Uterus (tissue), 2 donors: ENCODE results near the gene PDHB.

ENCODE experiments used
- POLR2A ChIP-seq, 2 donors: fragments of 450-650 bp; IDR thresholded peaks; one replicate each; pipeline ENCODE4 v1.6.1; 2016; ENCODE audit warnings: antibody characterized with exemption in 2 of 2, mild to moderate bottlenecking in 1 of 2, moderate library complexity in 1 of 2
- TF ChIP-seq, protein P1 (sequence below), 4 experiments: fragments of 200-600 bp in 2 of 4; fragments of 450-650 bp in 2 of 4; sonication (generic) in 2 of 4; IDR thresholded peaks; one replicate each; pipeline ENCODE4 v1.5.1; 2016 to 2019; ENCODE audit warnings: antibody characterized with exemption in 4 of 4, mild to moderate bottlenecking in 2 of 4, moderate library complexity in 1 of 4

DNA sequence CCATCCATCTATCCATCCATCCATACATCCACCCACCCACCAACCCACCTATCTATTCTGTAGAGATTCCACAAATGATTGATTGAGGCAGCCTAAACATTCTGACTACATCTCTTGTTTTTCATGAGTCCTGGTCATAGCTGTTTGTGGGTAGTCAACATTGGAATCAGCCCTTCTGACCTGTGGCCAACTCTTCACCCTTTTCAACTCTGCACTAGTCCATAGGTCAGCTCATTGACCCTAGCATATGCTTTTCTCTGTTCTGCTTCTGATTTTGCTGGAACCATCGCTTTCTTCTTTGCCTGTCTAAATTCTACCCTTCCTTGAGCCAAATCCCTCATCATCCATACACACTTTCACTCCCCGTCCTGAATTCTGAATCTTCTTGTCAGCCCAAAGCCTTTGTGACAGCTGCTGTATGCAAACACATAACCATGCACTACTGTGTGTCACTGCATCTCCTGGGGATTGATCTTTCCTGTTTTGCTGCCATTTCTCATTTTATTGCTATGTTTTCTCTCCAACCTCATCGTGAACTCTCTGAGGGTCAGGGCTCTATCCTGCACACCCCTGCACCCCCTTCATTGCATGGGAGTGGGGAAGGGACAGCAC lies 41.4 kb upstream of the PDHB start:
- TF ChIP-seq, protein P1, sequence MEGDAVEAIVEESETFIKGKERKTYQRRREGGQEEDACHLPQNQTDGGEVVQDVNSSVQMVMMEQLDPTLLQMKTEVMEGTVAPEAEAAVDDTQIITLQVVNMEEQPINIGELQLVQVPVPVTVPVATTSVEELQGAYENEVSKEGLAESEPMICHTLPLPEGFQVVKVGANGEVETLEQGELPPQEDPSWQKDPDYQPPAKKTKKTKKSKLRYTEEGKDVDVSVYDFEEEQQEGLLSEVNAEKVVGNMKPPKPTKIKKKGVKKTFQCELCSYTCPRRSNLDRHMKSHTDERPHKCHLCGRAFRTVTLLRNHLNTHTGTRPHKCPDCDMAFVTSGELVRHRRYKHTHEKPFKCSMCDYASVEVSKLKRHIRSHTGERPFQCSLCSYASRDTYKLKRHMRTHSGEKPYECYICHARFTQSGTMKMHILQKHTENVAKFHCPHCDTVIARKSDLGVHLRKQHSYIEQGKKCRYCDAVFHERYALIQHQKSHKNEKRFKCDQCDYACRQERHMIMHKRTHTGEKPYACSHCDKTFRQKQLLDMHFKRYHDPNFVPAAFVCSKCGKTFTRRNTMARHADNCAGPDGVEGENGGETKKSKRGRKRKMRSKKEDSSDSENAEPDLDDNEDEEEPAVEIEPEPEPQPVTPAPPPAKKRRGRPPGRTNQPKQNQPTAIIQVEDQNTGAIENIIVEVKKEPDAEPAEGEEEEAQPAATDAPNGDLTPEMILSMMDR (IDR thresholded peaks at IDR 0.05): no peak
- no peak for TF ChIP-seq POLR2A (IDR thresholded peaks at IDR 0.05)
